ENCODE results near the gene SLC38A4. TPM values are rescaled to one million over a fixed set of nuclear protein-coding genes. Genes with fewer than 3 reads are reported as not detected.

The SLC38A4 gene
- total RNA-seq, 1 donor from 2014 or later, result not detected

DNA sequence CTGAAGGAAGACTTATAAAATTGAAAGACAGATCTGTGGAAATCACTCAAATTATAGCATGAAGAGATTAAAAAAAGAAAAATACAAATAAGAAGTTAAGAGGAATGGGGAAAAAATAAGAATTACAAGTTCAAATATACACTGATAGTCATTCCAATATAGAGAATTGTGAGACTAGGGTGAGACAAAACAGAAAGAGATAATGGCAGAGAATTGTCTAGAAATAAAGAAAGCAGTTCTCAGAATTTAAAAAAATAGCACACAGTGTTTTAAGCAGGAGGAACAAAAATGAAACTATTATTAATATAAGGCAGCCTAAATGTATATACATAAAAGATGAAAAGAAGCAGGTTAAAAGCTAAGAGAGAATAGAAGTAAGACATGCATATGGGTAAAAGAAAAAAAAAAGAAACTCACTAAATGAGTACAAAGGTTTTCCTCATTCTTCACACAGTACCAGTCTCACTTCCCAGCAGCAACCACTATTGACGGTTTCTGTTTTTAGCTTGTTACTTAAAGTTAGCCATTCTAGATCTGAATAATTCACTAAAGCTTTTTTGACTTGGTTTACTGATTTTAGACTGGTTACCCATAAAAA, 31.1 kb downstream of the SLC38A4 start:
- H3K27ac ChIP-seq, result no peak overlapping the region
- H3K4me1 ChIP-seq, result no peaks in the 10 kb centered on the region
- no peak overlapping the region for H3K4me3 ChIP-seq
- no peak for DNase-seq (ENCODE audit: low spot score in 2 of 2)
- no peaks in the 10 kb centered on the region for H3K27me3 ChIP-seq
- no peaks in the 10 kb centered on the region for H3K9me3 ChIP-seq
- no peaks in the 10 kb centered on the region for H3K36me3 ChIP-seq
- TF ChIP-seq, protein P1, sequence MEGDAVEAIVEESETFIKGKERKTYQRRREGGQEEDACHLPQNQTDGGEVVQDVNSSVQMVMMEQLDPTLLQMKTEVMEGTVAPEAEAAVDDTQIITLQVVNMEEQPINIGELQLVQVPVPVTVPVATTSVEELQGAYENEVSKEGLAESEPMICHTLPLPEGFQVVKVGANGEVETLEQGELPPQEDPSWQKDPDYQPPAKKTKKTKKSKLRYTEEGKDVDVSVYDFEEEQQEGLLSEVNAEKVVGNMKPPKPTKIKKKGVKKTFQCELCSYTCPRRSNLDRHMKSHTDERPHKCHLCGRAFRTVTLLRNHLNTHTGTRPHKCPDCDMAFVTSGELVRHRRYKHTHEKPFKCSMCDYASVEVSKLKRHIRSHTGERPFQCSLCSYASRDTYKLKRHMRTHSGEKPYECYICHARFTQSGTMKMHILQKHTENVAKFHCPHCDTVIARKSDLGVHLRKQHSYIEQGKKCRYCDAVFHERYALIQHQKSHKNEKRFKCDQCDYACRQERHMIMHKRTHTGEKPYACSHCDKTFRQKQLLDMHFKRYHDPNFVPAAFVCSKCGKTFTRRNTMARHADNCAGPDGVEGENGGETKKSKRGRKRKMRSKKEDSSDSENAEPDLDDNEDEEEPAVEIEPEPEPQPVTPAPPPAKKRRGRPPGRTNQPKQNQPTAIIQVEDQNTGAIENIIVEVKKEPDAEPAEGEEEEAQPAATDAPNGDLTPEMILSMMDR (IDR thresholded peaks at IDR 0.05), result no peak
- intact Hi-C loops (cut with DNase I), result no loop called here

DNA sequence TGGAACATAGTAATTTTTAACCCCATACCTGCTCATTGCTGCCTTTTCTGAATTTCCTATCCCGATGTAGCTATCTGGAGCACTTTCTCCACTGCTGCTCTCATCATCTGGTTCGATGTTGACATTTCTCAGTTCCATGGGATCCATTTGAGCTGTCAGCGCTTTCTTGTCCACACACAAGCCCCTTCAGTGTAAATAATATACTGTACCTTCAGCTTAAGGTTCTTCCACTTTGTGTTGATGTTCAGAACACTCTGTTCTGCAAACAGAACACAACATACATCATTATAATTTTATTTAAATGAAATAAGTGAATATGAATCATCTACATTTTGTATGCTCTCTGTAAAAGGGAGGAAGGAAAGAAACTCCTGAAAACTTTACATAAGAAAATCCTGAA, 32.9 kb downstream of the SLC38A4 start:
- Histone ChIP-seq H3K36me3 (no peaks in the 10 kb centered on the region), H3K27ac (no peak overlapping the region)

DNA sequence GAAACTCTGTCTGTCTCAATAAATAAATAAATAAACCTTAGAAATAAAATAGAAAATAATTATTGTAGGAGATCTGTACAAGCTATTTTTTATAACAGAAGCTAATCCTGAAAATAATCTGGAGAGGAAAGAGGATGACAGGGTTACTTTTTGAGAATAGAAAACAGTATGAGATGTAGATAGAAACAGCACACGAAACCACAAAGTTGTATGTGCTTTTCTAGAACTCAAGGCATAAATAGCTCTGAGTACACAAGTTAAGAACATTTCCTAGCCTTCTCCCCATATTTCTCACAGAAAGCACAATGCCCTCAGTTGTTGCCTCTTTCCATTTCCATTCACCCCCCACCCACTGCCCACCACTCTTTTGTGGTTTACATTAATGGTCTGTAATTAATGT, 35.7 kb downstream of the SLC38A4 start:
- DNase-seq (ENCODE audit: low spot score in 2 of 2), result no peak
- Histone ChIP-seq H3K4me3 (no peak overlapping the region), H3K9me3 (no peaks in the 10 kb centered on the region), H3K27me3 (no peaks in the 10 kb centered on the region), H3K36me3 (no peaks in the 10 kb centered on the region), H3K4me1 (no peaks in the 10 kb centered on the region), H3K27ac (no peak overlapping the region)
- intact Hi-C loops (cut with DNase I), result no loop called here
- TF ChIP-seq, protein P1 (IDR thresholded peaks at IDR 0.05), result no peak

More for the DNA sequence above, 32.9 kb downstream of the SLC38A4 start:
- no peaks in the 10 kb centered on the region for H3K9me3 ChIP-seq
- TF ChIP-seq, protein P1 (IDR thresholded peaks at IDR 0.05), result no peak
- DNase-seq (ENCODE audit: low spot score in 2 of 2), result no peak
- intact Hi-C loops (cut with DNase I), result no loop called here
- no peak overlapping the region for H3K4me3 ChIP-seq
- no peaks in the 10 kb centered on the region for H3K4me1 ChIP-seq
- H3K27me3 ChIP-seq, result no peaks in the 10 kb centered on the region

DNA sequence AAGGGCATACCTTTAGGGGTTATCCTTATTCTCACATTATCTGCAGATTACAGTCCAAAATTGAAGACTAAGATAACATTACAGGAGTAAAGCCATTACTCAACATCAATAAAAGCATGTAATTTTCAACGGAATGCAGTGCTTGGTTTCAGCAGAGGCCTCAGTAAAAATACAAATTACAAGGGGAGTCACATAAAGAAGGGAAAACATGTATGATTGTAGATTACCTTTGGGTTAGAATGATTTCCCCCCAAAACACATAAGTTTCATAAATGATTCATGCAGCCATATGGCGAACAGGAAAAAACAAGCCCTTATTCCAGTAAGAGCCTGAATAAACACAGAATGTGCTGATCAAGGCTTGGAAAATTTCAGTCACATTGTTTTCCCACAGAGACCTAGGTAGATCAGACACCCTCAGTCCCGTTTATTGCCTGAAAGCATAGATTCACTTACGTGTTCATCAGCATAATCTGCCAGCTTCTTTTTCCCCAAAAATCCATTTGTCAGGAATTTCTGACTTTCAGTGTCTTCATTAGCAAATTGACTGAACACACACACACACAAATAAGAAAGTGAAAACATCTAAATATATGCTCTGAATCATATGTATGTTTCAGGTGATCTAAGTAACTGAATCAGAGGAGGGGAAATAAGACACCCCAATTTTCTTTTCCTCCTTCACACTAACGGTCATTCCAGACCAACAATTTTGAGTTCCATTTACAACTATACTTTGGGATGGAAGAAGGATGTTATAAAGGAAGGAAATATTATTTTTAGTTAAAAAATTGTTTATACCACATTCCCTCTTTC, 37.5 kb downstream of the SLC38A4 start:
- Histone ChIP-seq H3K9me3 (no peaks in the 10 kb centered on the region), H3K4me1 (no peaks in the 10 kb centered on the region), H3K27ac (no peak overlapping the region), H3K36me3 (no peaks in the 10 kb centered on the region), H3K4me3 (no peak overlapping the region), H3K27me3 (no peaks in the 10 kb centered on the region)
- TF ChIP-seq, protein P1 (IDR thresholded peaks at IDR 0.05), result no peak
- intact Hi-C loops (cut with DNase I), result no loop called here
- DNase-seq (ENCODE audit: low spot score in 2 of 2), result no peak

DNA sequence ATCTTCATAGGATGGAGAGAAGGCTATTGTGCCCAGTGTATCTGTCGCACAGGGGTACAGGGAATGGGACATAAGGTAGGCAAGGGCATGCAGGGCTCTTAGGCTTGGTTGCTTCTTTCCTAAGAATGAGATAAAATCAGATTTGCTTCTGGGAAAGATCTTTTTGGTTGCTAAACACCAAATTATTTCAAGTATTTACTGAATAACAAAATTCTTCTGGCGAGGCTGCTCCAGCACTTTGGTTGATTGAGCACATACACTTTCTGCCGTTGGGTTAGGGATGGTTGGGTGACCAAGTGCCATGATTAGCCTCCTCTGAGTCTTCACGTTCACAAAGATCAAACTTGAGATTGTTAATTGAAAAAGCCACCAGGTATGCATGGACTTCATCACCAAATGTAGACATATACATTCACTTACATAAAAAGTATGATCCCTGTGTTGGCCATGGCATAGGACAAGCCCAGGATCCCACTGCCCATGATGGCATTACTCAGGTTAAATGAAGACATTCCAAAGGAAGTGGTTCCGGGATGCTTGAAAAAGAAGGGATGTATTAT, 38.2 kb downstream of the SLC38A4 start:
- no peaks in the 10 kb centered on the region for H3K9me3 ChIP-seq
- intact Hi-C loops (cut with DNase I), result no loop called here
- no peaks in the 10 kb centered on the region for H3K4me1 ChIP-seq

More for the DNA sequence above, 38.2 kb downstream of the SLC38A4 start:
- Histone ChIP-seq H3K4me3 (no peak overlapping the region), H3K27ac (no peak overlapping the region), H3K36me3 (no peaks in the 10 kb centered on the region), H3K27me3 (no peaks in the 10 kb centered on the region)
- TF ChIP-seq, protein P1 (IDR thresholded peaks at IDR 0.05), result no peak
- DNase-seq (ENCODE audit: low spot score in 2 of 2), result no peak

All from ascending aorta (tissue), 2 donors.